ENCODE measurements around the gene THBS1.

The THBS1 gene

GRCh38 chr15:39585871-39586301 lies 5.0 kb downstream of the THBS1 start:
- no peak for DNase-seq (ENCODE audit: extremely low spot score)
- POLR2A ChIA-PET: no interaction called here
- TF ChIP-seq ZNF384 (IDR thresholded peaks at IDR 0.05) (no peak), FOXA1 (IDR thresholded peaks at IDR 0.05) (no peak), FOXM1 (IDR thresholded peaks at IDR 0.05; ENCODE audit: borderline replicate concordance) (no peak), ARNT (IDR thresholded peaks at IDR 0.05) (no peak), SP1 (IDR thresholded peaks at IDR 0.05) (no peak), L3MBTL2 (conservative IDR thresholded peaks at IDR 0.05) (no peak), HDGF (IDR thresholded peaks at IDR 0.05; ENCODE audit: borderline replicate concordance) (no peak), LEF1 (IDR thresholded peaks at IDR 0.05; ENCODE audit: borderline replicate concordance) (no peak), SUZ12 (IDR thresholded peaks at IDR 0.05) (no peak), NFRKB (IDR thresholded peaks at IDR 0.05) (no peak), ELF4 (IDR thresholded peaks at IDR 0.05) (no peak), CTBP1 (IDR thresholded peaks at IDR 0.05; ENCODE audit: borderline replicate concordance) (no peak), TARDBP (IDR thresholded peaks at IDR 0.05) (no peak), FOXK2 (IDR thresholded peaks at IDR 0.05) (no peak), PKNOX1 (IDR thresholded peaks at IDR 0.05) (no peak)
- CTCF ChIA-PET: no interaction called here

GRCh38 chr15:39586387-39587095 lies 5.7 kb downstream of the THBS1 start:
- no peak for DNase-seq (ENCODE audit: extremely low spot score)
- POLR2A ChIA-PET: no interaction called here
- CTCF ChIA-PET: no interaction called here
- TF ChIP-seq SUZ12 (IDR thresholded peaks at IDR 0.05) (no peak), L3MBTL2 (conservative IDR thresholded peaks at IDR 0.05) (no peak), NFRKB (IDR thresholded peaks at IDR 0.05) (no peak), ARNT (IDR thresholded peaks at IDR 0.05) (no peak), ELF4 (IDR thresholded peaks at IDR 0.05) (no peak), FOXA1 (IDR thresholded peaks at IDR 0.05) (no peak), CTBP1 (IDR thresholded peaks at IDR 0.05; ENCODE audit: borderline replicate concordance) (no peak), FOXM1 (IDR thresholded peaks at IDR 0.05; ENCODE audit: borderline replicate concordance) (no peak), BHLHE40 (IDR thresholded peaks at IDR 0.05; ENCODE audit: borderline replicate concordance) (no peak)

GRCh38 chr15:39587096-39587721 lies 6.3 kb downstream of the THBS1 start:
- ChIA-PET POLR2A (no interaction called here), CTCF (no interaction called here)
- no peak for DNase-seq (ENCODE audit: extremely low spot score)
- no peak for TF ChIP-seq LEF1 (IDR thresholded peaks at IDR 0.05; ENCODE audit: borderline replicate concordance)
- TF ChIP-seq TARDBP (IDR thresholded peaks at IDR 0.05): no peak
- TF ChIP-seq HDGF (IDR thresholded peaks at IDR 0.05; ENCODE audit: borderline replicate concordance): no peak
- TF ChIP-seq FOXK2 (IDR thresholded peaks at IDR 0.05): no peak
- no peak for TF ChIP-seq PKNOX1 (IDR thresholded peaks at IDR 0.05)
- TF ChIP-seq SP1 (IDR thresholded peaks at IDR 0.05): no peak
- no peak for TF ChIP-seq NFRKB (IDR thresholded peaks at IDR 0.05)
- TF ChIP-seq SUZ12 (IDR thresholded peaks at IDR 0.05): no peak
- TF ChIP-seq ZNF384 (IDR thresholded peaks at IDR 0.05): no peak
- TF ChIP-seq ELF4 (IDR thresholded peaks at IDR 0.05): no peak

GRCh38 chr15:39587731-39588530 lies 7.1 kb downstream of the THBS1 start:
- DNase-seq (ENCODE audit: extremely low spot score): no peak
- ChIA-PET CTCF (no interaction called here), POLR2A (no interaction called here)
- TF ChIP-seq FOXK2 (IDR thresholded peaks at IDR 0.05) (no peak), SUZ12 (IDR thresholded peaks at IDR 0.05) (no peak), NFRKB (IDR thresholded peaks at IDR 0.05) (no peak), SP1 (IDR thresholded peaks at IDR 0.05) (no peak), L3MBTL2 (conservative IDR thresholded peaks at IDR 0.05) (no peak), BHLHE40 (IDR thresholded peaks at IDR 0.05; ENCODE audit: borderline replicate concordance) (no peak), HDGF (IDR thresholded peaks at IDR 0.05; ENCODE audit: borderline replicate concordance) (no peak), ARNT (IDR thresholded peaks at IDR 0.05) (no peak), TARDBP (IDR thresholded peaks at IDR 0.05) (no peak), FOXM1 (IDR thresholded peaks at IDR 0.05; ENCODE audit: borderline replicate concordance) (no peak), ZNF384 (IDR thresholded peaks at IDR 0.05) (no peak), PKNOX1 (IDR thresholded peaks at IDR 0.05) (no peak), LEF1 (IDR thresholded peaks at IDR 0.05; ENCODE audit: borderline replicate concordance) (no peak)

- DNase-seq (ENCODE audit: extremely low spot score): no peak
- ChIA-PET POLR2A (no interaction called here), CTCF (no interaction called here)
- no peak for TF ChIP-seq ELF4 (IDR thresholded peaks at IDR 0.05)
- no peak for TF ChIP-seq FOXM1 (IDR thresholded peaks at IDR 0.05; ENCODE audit: borderline replicate concordance)
- no peak for TF ChIP-seq HDGF (IDR thresholded peaks at IDR 0.05; ENCODE audit: borderline replicate concordance)
- no peak for TF ChIP-seq NFRKB (IDR thresholded peaks at IDR 0.05)
- TF ChIP-seq PKNOX1 (IDR thresholded peaks at IDR 0.05): no peak
- no peak for TF ChIP-seq TARDBP (IDR thresholded peaks at IDR 0.05)
- TF ChIP-seq SUZ12 (IDR thresholded peaks at IDR 0.05): no peak
- no peak for TF ChIP-seq ZNF384 (IDR thresholded peaks at IDR 0.05)
- TF ChIP-seq FOXA1 (IDR thresholded peaks at IDR 0.05): no peak
- TF ChIP-seq ARNT (IDR thresholded peaks at IDR 0.05): no peak
- TF ChIP-seq BHLHE40 (IDR thresholded peaks at IDR 0.05; ENCODE audit: borderline replicate concordance): no peak
- no peak for TF ChIP-seq CTBP1 (IDR thresholded peaks at IDR 0.05; ENCODE audit: borderline replicate concordance)
- TF ChIP-seq LEF1 (IDR thresholded peaks at IDR 0.05; ENCODE audit: borderline replicate concordance): no peak
- no peak for TF ChIP-seq L3MBTL2 (conservative IDR thresholded peaks at IDR 0.05)
- TF ChIP-seq FOXK2 (IDR thresholded peaks at IDR 0.05): no peak
- no peak for TF ChIP-seq SP1 (IDR thresholded peaks at IDR 0.05)
Measured at GRCh38 chr15:39588531-39589192, 7.8 kb downstream of the THBS1 start.
